Dermis blood vessel endothelial cell (primary cell): ENCODE results near the gene NXPH4. TPM values are rescaled to one million over a fixed set of nuclear protein-coding genes. Genes with fewer than 3 reads are reported as not detected.

ENCODE experiments used
- total RNA-seq: library from RNA; depleted of rRNA; stranded (reverse); fragments of >200 nt; gene quantifications from 2 replicates; pipeline ENCODE4 v1.2.3, GENCODE V29; 2014

NXPH4 gene
- total RNA-seq, 1 donor from 2014 or later = 0.51 TPM

Other genes starting within 250 kb of the NXPH4 start
- 11.1 and 11.2 TPM in 2 replicates for gene ZBTB39, start 210.2 kb upstream of the NXPH4 start, total RNA-seq
- not detected in 2 replicates for gene TAC3, start 200.3 kb upstream of the NXPH4 start, total RNA-seq
- not detected in 2 replicates for gene MYO1A, start 166.7 kb upstream of the NXPH4 start, total RNA-seq
- 7.8 and 10.7 TPM in 2 replicates for gene NEMP1, start 138.0 kb upstream of the NXPH4 start, total RNA-seq
- gene NAB2, start 127.7 kb upstream of the NXPH4 start, total RNA-seq = 9.6 and 26.9 TPM in 2 replicates
- 39.6 and 40.5 TPM in 2 replicates for gene STAT6, start 105.4 kb upstream of the NXPH4 start, total RNA-seq
- 1.7 and 3.2 TPM in 2 replicates for gene LRP1, start 88.3 kb upstream of the NXPH4 start, total RNA-seq
- not detected in 2 replicates for gene LRP1-AS, start 69.2 kb upstream of the NXPH4 start, total RNA-seq
- 140 and 291 TPM in 2 replicates for gene SHMT2, start 12.9 kb downstream of the NXPH4 start, total RNA-seq
- gene STAC3, start 34.4 kb downstream of the NXPH4 start, total RNA-seq = 0.65 TPM in 1 of 2 replicates, not detected in the other
- 8.8 and 9.8 TPM in 2 replicates for gene R3HDM2, start 214.2 kb downstream of the NXPH4 start, total RNA-seq
- not detected in 2 replicates for gene INHBC, start 218.0 kb downstream of the NXPH4 start, total RNA-seq
- not detected in 2 replicates for gene INHBE, start 238.5 kb downstream of the NXPH4 start, total RNA-seq
- gene GLI1, start 243.0 kb downstream of the NXPH4 start, total RNA-seq = 0.17 and 0.47 TPM in 2 replicates